T-cell (primary cell): Measurements from ENCODE around the gene CCR2. TPM values are rescaled to one million over a fixed set of nuclear protein-coding genes. Genes with fewer than 3 reads are reported as not detected.

Experiments
- ATAC-seq, 4 experiments: fragments of 200-7000 bp in 3 of 4; fragments of 150-1000 bp in 1 of 4; cut with Tn5 transposase; replicated peaks in 1 of 4; 1 replicate in 3 of 4; 2 replicates in 1 of 4; pipeline ENCODE4 v1.10.0; 2021; ENCODE audit warnings: moderate library complexity in 3 of 4, mild to moderate bottlenecking in 2 of 4, moderate number of reproducible peaks in 1 of 4
- CTCF ChIA-PET, 2 donors: fragments of 300-600 bp; sonication (Branson Sonifier 250); formaldehyde crosslinking; loops; one replicate each; lab custom pipeline; 2022; ENCODE audit warnings: antibody characterized with exemption in 2 of 2; lab: Charles Lee
- POLR2A ChIA-PET, 2 donors: fragments of 300-600 bp; sonication (Branson Sonifier 250); formaldehyde crosslinking; loops; one replicate each; lab custom pipeline; 2022; ENCODE audit warnings: antibody characterized with exemption in 2 of 2; lab: Charles Lee
- DNase-seq, 35 experiments: peaks; one replicate each; pipeline versions ENCODE4 v3.0.0 to v3.0.0-alpha.2; 2013 to 2023
- H3K27ac ChIP-seq: one replicate; pipeline ENCODE4 v1.5.1; 2013; ENCODE audit warnings: low read length
- H3K27me3 ChIP-seq, 2 experiments: replicated peaks in 1 of 2; 1 replicate in 1 of 2; 2 replicates in 1 of 2; pipeline versions ENCODE4 v1.6.1 to v1.7.0; 2013; ENCODE audit warnings: low read length in 1 of 2, mixed read lengths in 1 of 2; ENCODE audit not compliant: control insufficient read depth in 2 of 2, insufficient read depth in 2 of 2; ENCODE audit errors: extremely low read depth in 1 of 2
- H3K36me3 ChIP-seq, 2 donors: 1 replicate in 1 of 2; 2 replicates in 1 of 2; pipeline versions ENCODE4 v1.6.1 to v1.7.0; 2013; ENCODE audit warnings: low read length in 1 of 2; ENCODE audit not compliant: control insufficient read depth in 2 of 2, insufficient read depth in 1 of 2; ENCODE audit errors: extremely low read depth in 1 of 2
- H3K4me1 ChIP-seq, 2 experiments: 1 replicate in 1 of 2; 2 replicates in 1 of 2; pipeline versions ENCODE4 v1.6.1 to v1.7.0; 2013; ENCODE audit warnings: low read length in 2 of 2, mixed read lengths in 1 of 2; ENCODE audit not compliant: insufficient read depth in 2 of 2, control insufficient read depth in 1 of 2; ENCODE audit errors: extremely low read depth in 1 of 2
- H3K4me3 ChIP-seq, 2 donors: 1 replicate in 1 of 2; 2 replicates in 1 of 2; pipeline versions ENCODE4 v1.5.1 to v1.7.0; 2013; ENCODE audit warnings: mild to moderate bottlenecking in 2 of 2, low read length in 1 of 2, moderate library complexity in 1 of 2; ENCODE audit not compliant: control insufficient read depth in 1 of 2; ENCODE audit errors: extremely low read depth in 1 of 2
- H3K9me3 ChIP-seq: 2 replicates; pipeline ENCODE4 v1.7.0; 2013
- H3K27ac Mint-ChIP-seq, 2 donors: one replicate each; pipeline ENCODE4 v1.8.0; 2020 to 2021; ENCODE audit warnings: mild to moderate bottlenecking in 2 of 2, mixed read lengths in 2 of 2
- H3K27me3 Mint-ChIP-seq, 2 donors: one replicate each; pipeline ENCODE4 v1.8.0; 2021 to 2022; ENCODE audit warnings: mixed read lengths in 2 of 2
- H3K36me3 Mint-ChIP-seq: one replicate; pipeline ENCODE4 v1.8.0; 2021; ENCODE audit warnings: mixed read lengths
- H3K4me1 Mint-ChIP-seq, 3 donors: one replicate each; pipeline ENCODE4 v1.8.0; 2020 to 2022; ENCODE audit warnings: mixed read lengths in 3 of 3, mild to moderate bottlenecking in 1 of 3
- H3K4me3 Mint-ChIP-seq, 3 donors: one replicate each; pipeline ENCODE4 v1.8.0; 2020 to 2022; ENCODE audit warnings: mild to moderate bottlenecking in 3 of 3, mixed read lengths in 3 of 3, moderate library complexity in 3 of 3
- H3K9me3 Mint-ChIP-seq, 3 donors: one replicate each; pipeline ENCODE4 v1.8.0; 2020 to 2022; ENCODE audit warnings: mixed read lengths in 3 of 3
- WGBS: methylation state at CpG from one replicate; pipeline ENCODE4 v1.1.5; 2013; ENCODE audit warnings: missing lambda C conversion rate; ENCODE audit not compliant: insufficient coverage; 5-methylcytosine and 5-hydroxymethylcytosine counted together
- total RNA-seq, 35 experiments: library from RNA in 6 of 35; stranded (reverse) in 6 of 35; fragments of 120-200 nt in 1 of 35; gene quantifications; one replicate each; pipeline versions ENCODE4 v1.2.1 to v1.2.4 and lab custom pipeline; 2013 to 2026

CCR2 gene
- total RNA-seq, 5 donors from 2014 or later (not counting 1 experiment from before 2014, with no cell fraction given) = 3.3 to 15.1 (median 8.1) TPM

DNA sequence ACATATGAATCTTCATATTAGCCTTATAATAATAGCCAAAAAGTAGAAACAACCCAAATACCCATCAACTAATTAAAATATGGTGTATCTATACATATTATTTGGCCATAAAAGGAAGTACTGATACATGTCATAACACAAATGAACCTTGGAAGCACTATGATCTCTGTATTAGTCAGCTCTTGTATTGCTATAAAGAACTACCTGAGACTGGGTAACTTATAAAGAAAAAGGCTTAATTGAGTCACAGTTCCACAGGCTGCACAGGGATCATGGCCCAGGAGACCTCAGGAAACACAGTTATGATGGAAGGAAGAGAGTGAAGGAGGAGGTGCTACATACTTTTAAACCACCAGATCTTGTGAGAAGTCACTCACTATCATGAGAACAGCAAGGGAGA, 16.0 kb upstream of the CCR2 start:
- Mint-ChIP-seq H3K27me3 (no peaks in the 10 kb centered on the region), H3K36me3 (peaks cover 11% of the 10 kb centered on the region), H3K4me3 (no peak overlapping the region), H3K4me1 (peaks cover 0 to 14% (median 3%) of the 10 kb centered on the region in 3 donors), H3K9me3 (peaks cover 8 to 23% (median 15%) of the 10 kb centered on the region in 3 donors), H3K27ac (no peak overlapping the region)
- Histone ChIP-seq H3K36me3 (no peaks in the 10 kb centered on the region), H3K27me3 (no peaks in the 10 kb centered on the region), H3K27ac (no peak overlapping the region), H3K9me3 (no peaks in the 10 kb centered on the region), H3K4me3 (no peak overlapping the region), H3K4me1 (no peaks in the 10 kb centered on the region)
- DNase-seq = no peak
- ChIA-PET POLR2A (interaction anchor here in 1 of 2 donors (1.1 kb wide), 1 partner anchor 33 kb away, joined by 3 read pairs; the partner anchor contains the start of gene CCR5), CTCF (no interaction called here)
- ATAC-seq = no peak

DNA sequence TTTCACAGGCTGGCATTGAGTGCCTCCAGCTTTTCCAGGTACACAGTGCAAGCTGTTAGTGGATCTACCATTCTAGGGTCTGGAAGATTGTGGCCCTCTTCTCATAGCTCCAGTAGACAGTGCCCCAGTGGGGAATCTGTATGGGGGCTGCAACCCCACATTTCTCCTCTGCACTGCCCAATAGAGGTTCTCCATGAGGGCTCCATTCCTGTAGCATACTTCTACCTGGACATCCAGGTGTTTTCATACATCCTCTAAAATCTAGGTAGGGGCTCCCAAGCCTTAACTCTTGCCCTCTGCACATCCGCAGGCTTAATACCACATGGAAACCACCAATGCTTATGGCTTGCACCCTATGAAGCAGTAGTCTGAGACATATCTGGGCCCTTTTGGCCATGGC, 15.1 kb upstream of the CCR2 start:
- Histone ChIP-seq H3K27me3 (no peaks in the 10 kb centered on the region), H3K27ac (no peak overlapping the region), H3K4me3 (no peak overlapping the region), H3K36me3 (no peaks in the 10 kb centered on the region), H3K9me3 (no peaks in the 10 kb centered on the region), H3K4me1 (no peaks in the 10 kb centered on the region)
- Mint-ChIP-seq H3K4me1 (peaks cover 0 to 12% (median 3%) of the 10 kb centered on the region in 3 donors), H3K27ac (no peak overlapping the region), H3K36me3 (peaks cover 11% of the 10 kb centered on the region), H3K27me3 (no peaks in the 10 kb centered on the region), H3K9me3 (peaks cover 8 to 23% (median 15%) of the 10 kb centered on the region in 3 donors), H3K4me3 (no peak overlapping the region)
- ChIA-PET POLR2A (no interaction called here), CTCF (no interaction called here)
- no peak for DNase-seq
- ATAC-seq = no peak
- WGBS = 100% methylated on average over 1 of the region's 1 CpG

DNA sequence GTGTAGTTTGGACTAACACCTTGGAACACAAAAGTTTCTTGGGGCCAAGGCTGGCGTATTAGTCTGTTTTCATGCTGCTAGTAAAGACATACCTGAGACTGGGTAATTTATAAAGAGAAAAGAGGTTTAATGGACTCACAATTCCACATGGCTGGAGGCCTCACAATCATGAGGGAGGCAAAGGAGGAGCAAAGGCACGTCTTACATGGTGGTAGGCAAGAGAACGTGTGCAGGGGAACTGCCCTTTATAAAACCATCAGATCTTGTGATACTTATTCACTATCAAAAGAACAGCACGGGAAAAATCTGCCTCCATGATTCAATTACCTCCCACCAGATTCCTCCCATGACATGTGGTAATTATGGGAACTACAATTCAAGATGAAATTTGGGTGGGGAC, 9.4 kb upstream of the CCR2 start:
- ChIA-PET CTCF (no interaction called here), POLR2A (no interaction called here)
- H3K4me3 ChIP-seq = no peak overlapping the region

DNA sequence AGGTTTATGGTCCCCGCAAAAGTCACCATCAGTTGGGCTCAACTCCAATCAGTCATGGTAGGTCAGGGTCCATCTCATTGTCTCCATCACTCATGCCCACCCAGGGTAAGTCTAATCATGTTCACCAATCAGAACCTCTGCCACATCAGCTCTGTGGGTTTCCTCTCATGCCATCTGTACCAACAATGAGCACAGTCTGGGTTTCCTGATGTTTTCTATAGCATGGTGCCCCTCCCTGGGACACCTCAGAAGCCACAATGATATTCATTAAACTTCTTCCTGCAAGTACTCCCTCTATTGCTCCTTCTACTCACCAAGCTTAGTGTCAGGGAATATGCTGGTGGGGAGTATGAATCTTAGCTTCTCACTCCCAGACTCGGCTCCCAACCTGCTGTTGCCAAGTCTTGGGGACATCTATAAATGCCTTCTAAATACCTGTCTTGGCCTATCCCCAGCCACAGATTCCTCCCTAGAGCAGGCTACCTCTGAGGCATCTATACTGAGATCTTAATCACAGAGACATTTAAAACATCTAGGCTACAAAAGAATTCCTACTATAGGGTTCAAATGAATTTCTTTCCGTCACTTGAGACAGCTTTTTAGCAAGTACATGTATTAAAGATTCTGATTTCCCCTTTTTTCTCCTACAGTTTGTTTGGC, 5.0 kb upstream of the CCR2 start:
- WGBS = 100% methylated on average over 1 of the region's 3 CpGs
- Histone ChIP-seq H3K27ac (peak overlapping the region; percentile 69), H3K27me3 (no peaks in the 10 kb centered on the region), H3K4me1 (peaks cover 28 to 38% of the 10 kb centered on the region in 2 experiments), H3K9me3 (no peaks in the 10 kb centered on the region), H3K36me3 (no peaks in the 10 kb centered on the region), H3K4me3 (no peak overlapping the region)
- Mint-ChIP-seq H3K27ac (peak overlapping the region; percentile 79 to 84), H3K4me1 (peaks cover 53 to 61% (median 61%) of the 10 kb centered on the region in 3 donors), H3K36me3 (no peaks in the 10 kb centered on the region), H3K4me3 (peak overlapping the region; percentile 37 to 55 (median 53)), H3K9me3 (peaks cover 0 to 8% (median 5%) of the 10 kb centered on the region in 3 donors), H3K27me3 (peaks cover 0 to 2% of the 10 kb centered on the region in 2 donors)
- ATAC-seq = peak; percentile 42 to 62 (median 52)
- peak in 1 of 35 experiments; percentile 28 for DNase-seq
- POLR2A ChIA-PET = no interaction called here
- CTCF ChIA-PET = no interaction called here

More for the DNA sequence above, 9.4 kb upstream of the CCR2 start:
- H3K27ac ChIP-seq = no peak overlapping the region
- no peaks in the 10 kb centered on the region for H3K27me3 ChIP-seq
- Mint-ChIP-seq H3K4me1 (peaks cover 12 to 18% (median 18%) of the 10 kb centered on the region in 3 donors), H3K27ac (no peak overlapping the region), H3K27me3 (no peaks in the 10 kb centered on the region), H3K9me3 (peaks cover 6 to 17% (median 12%) of the 10 kb centered on the region in 3 donors), H3K36me3 (peaks cover under 1% of the 10 kb centered on the region), H3K4me3 (no peak overlapping the region)
- ATAC-seq (no peak), DNase-seq (no peak)
- H3K9me3 ChIP-seq = no peaks in the 10 kb centered on the region
- WGBS = 83% methylated on average over 1 of the region's 4 CpGs
- H3K36me3 ChIP-seq = no peaks in the 10 kb centered on the region
- peaks cover 7 to 10% of the 10 kb centered on the region in 2 experiments for H3K4me1 ChIP-seq

DNA sequence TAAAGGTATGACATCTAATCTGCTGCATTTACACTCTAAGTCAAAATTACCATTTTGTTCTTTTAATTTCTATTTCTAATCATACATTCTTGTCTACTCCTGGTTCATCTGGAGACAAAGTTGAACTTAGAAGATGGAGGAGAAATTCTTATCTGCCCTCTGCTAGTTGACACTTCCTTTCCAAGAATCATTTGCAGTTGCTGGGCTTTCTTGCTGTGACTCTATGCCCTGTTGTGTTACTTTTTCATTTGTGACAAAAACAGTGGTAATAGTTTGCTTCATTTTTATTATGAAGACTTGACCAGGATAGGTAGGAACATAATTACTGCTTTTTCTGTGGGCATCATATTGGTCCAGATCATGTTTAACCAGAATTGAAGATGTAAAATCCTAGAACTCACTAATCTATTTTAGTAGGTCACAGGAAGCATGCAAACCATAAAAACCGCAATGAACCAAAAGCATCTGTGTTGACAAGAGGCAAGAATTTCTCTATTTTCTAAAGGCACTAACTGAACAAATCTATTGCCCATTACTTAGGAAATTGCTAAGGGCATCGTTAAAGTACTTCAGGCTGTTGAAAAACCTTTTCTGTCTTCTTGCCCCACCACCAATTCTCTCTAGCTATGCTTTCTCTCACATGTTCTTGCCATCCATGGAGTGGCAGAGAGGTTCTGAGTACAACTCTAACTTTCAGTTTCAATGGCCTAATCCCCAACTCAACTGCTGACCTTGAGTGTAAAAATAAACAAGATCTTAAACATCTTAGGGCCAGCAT, 4.2 kb upstream of the CCR2 start:
- H3K9me3 Mint-ChIP-seq = peaks cover 0 to 8% (median 5%) of the 10 kb centered on the region in 3 donors
- H3K27ac ChIP-seq = peak overlapping the region; percentile 69
- ATAC-seq (peak; percentile 44 to 59 (median 50)), DNase-seq (peak in 1 of 35 experiments; percentile 56)
- WGBS = 0% methylated on average over 1 of the region's 2 CpGs
- no peaks in the 10 kb centered on the region for H3K9me3 ChIP-seq
- peak overlapping the region; percentile 79 to 84 for H3K27ac Mint-ChIP-seq
- no peaks in the 10 kb centered on the region for H3K27me3 ChIP-seq
- no peaks in the 10 kb centered on the region for H3K36me3 ChIP-seq
- H3K4me1 Mint-ChIP-seq = peaks cover 61 to 67% (median 65%) of the 10 kb centered on the region in 3 donors
- peak overlapping the region; percentile 0 to 2 for H3K4me3 ChIP-seq
- H3K4me1 ChIP-seq = peaks cover 34 to 42% of the 10 kb centered on the region in 2 experiments
- ChIA-PET POLR2A (interaction anchor here in 1 of 2 donors (0.7 kb wide), 1 partner anchor 22 kb away, joined by 3 read pairs; no protein-coding TSS in a partner anchor), CTCF (interaction anchor here in 1 of 2 donors (1.2 kb wide), 1 partner anchor 19 kb away, joined by 5 read pairs; no protein-coding TSS in a partner anchor)
- no peaks in the 10 kb centered on the region for H3K36me3 Mint-ChIP-seq
- peaks cover 0 to 2% of the 10 kb centered on the region in 2 donors for H3K27me3 Mint-ChIP-seq
- H3K4me3 Mint-ChIP-seq = peak overlapping the region; percentile 37 to 55 (median 53)

DNA sequence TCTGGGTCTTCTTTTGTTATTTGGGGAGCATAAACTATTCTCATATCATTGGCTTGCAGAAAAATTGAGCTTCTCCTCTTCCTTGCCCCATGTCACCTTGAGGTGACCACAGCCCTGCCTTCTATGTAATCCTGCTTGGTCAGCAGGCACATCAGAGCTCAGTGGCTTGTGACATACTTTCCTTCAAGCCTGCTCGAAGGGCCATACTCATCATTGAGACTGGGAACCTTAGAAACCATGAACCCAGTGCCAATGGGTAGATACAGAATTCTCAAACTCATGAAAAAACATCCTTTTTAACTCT, 3.7 kb upstream of the CCR2 start:
- Mint-ChIP-seq H3K9me3 (peaks cover 0 to 8% (median 5%) of the 10 kb centered on the region in 3 donors), H3K4me1 (peaks cover 66 to 72% (median 68%) of the 10 kb centered on the region in 3 donors), H3K27me3 (peaks cover 2 to 3% of the 10 kb centered on the region in 2 donors), H3K36me3 (no peaks in the 10 kb centered on the region), H3K4me3 (peak overlapping the region; percentile 37 to 55 (median 53)), H3K27ac (peak overlapping the region; percentile 79 to 84)
- ChIA-PET POLR2A (interaction anchor here in 1 of 2 donors (0.5 to 0.7 kb wide), 2 partner anchors 21 to 50 kb away, joined by 3 read pairs; no protein-coding TSS in a partner anchor), CTCF (interaction anchor here in 1 of 2 donors (1.1 to 1.2 kb wide), 2 partner anchors 18 to 74 kb away, joined by 3 to 5 read pairs; no protein-coding TSS in a partner anchor)
- no peaks in the 10 kb centered on the region for H3K9me3 ChIP-seq
- ATAC-seq (no peak), DNase-seq (no peak)
- 60% methylated on average over 1 of the region's 1 CpG for WGBS
- peaks cover 37 to 42% of the 10 kb centered on the region in 2 experiments for H3K4me1 ChIP-seq
- no peaks in the 10 kb centered on the region for H3K36me3 ChIP-seq
- peak overlapping the region; percentile 69 for H3K27ac ChIP-seq
- no peaks in the 10 kb centered on the region for H3K27me3 ChIP-seq
- H3K4me3 ChIP-seq = peak overlapping the region; percentile 0 to 2
